Left hindlimb (tissue), 1 donor: Measurements from ENCODE around the gene FNBP1.
"Not testable (repeated sequence)": the region's sequence is repeated elsewhere in the genome, so short reads cannot be mapped to it uniquely, and the experiment has no call there.

Experiments used
- DNase-seq: peaks from one replicate; pipeline ENCODE4 v3.0.0-alpha.2; 2018

FNBP1 gene

GRCh38 chr9:129910628-129911567, 132.1 kb downstream of the FNBP1 start:
- no peak for DNase-seq

GRCh38 chr9:129909851-129910250, 133.1 kb downstream of the FNBP1 start:
- DNase-seq, result no peak

GRCh38 chr9:129908906-129909305, 134.1 kb downstream of the FNBP1 start:
- no peak for DNase-seq

- no peak for DNase-seq
Observed at GRCh38 chr9:129907201-129907600, 135.8 kb downstream of the FNBP1 start.

- DNase-seq, result no peak
Observed at GRCh38 chr9:129906298-129906697, 136.7 kb downstream of the FNBP1 start.

- DNase-seq, result no peak
Observed at GRCh38 chr9:129904734-129905133, 138.3 kb downstream of the FNBP1 start.

- DNase-seq, result no peak
Observed at GRCh38 chr9:129902740-129903134, 140.3 kb downstream of the FNBP1 start.

- no peak for DNase-seq
Observed at GRCh38 chr9:129901993-129902739, 140.8 kb downstream of the FNBP1 start.

GRCh38 chr9:129900263-129901027, 142.5 kb downstream of the FNBP1 start:
- DNase-seq, result no peak

GRCh38 chr9:129899620-129900019, 143.4 kb downstream of the FNBP1 start:
- DNase-seq, result no peak

GRCh38 chr9:129898185-129898584, 144.8 kb downstream of the FNBP1 start:
- no peak for DNase-seq

GRCh38 chr9:129897263-129897662, 145.7 kb downstream of the FNBP1 start:
- DNase-seq, result no peak

GRCh38 chr9:129895376-129896268, 147.4 kb downstream of the FNBP1 start:
- DNase-seq, result no peak

GRCh38 chr9:129894120-129894823, 148.7 kb downstream of the FNBP1 start:
- DNase-seq, result no peak

GRCh38 chr9:129891569-129891968, 151.4 kb downstream of the FNBP1 start:
- no peak for DNase-seq

GRCh38 chr9:129890718-129891299, 152.2 kb downstream of the FNBP1 start:
- not testable (repeated sequence) for DNase-seq

GRCh38 chr9:129889941-129890717, 152.9 kb downstream of the FNBP1 start:
- no peak for DNase-seq

- no peak for DNase-seq
Observed at GRCh38 chr9:129889122-129889940, 153.7 kb downstream of the FNBP1 start.
